Bronchial epithelial cell (primary cell): ENCODE data around the gene TWIST2. TPM values are rescaled to one million over a fixed set of nuclear protein-coding genes. Genes with fewer than 3 reads are reported as not detected.

ENCODE experiments used
- DNase-seq: peaks from one replicate; pipeline ENCODE4 v3.0.0-alpha.2; 2010; ENCODE audit warnings: low read depth
- FAIRE-seq: peaks from 2 replicates; lab custom pipeline; 2011; peaks lifted over from hg19 to GRCh38; lab: Jason Lieb, UNC
- H3K27me3 ChIP-seq: 2 replicates; pipeline ENCODE4 v1.5.1; 2011; ENCODE audit warnings: low read length; ENCODE audit not compliant: control insufficient read depth, insufficient read depth
- H3K36me3 ChIP-seq: 2 replicates; pipeline ENCODE4 v1.5.1; 2011; ENCODE audit warnings: low read length; ENCODE audit not compliant: control insufficient read depth, insufficient read depth
- H3K4me3 ChIP-seq: 2 replicates; pipeline ENCODE4 v1.5.1; 2011; ENCODE audit warnings: mild to moderate bottlenecking, low read depth, low read length, control low read depth
- CTCF ChIP-seq: IDR thresholded peaks from 2 replicates; pipeline ENCODE4 v1.5.1; 2011; ENCODE audit warnings: mild to moderate bottlenecking, moderate library complexity, low read length, control low read depth, inconsistent platforms; ENCODE audit not compliant: insufficient read depth, severe bottlenecking
- total RNA-seq: library from RNA; depleted of rRNA; stranded (reverse); fragments of >200 nt; gene quantifications from 2 replicates; pipeline ENCODE4 v1.2.1, GENCODE V29; 2014

Gene TWIST2
- total RNA-seq, 1 donor from 2014 or later: 7.4 TPM

- Histone ChIP-seq H3K36me3 (no peaks in the 10 kb centered on the region), H3K27me3 (no peaks in the 10 kb centered on the region), H3K4me3 (no peak overlapping the region)
- FAIRE-seq: no peak
- DNase-seq: no peak
- TF ChIP-seq CTCF: peak; percentile 18
Measured at GRCh38 chr2:238875101-238875470, 27.2 kb downstream of the TWIST2 start.

GRCh38 chr2:238875471-238876231, 27.8 kb downstream of the TWIST2 start:
- Histone ChIP-seq H3K36me3 (no peaks in the 10 kb centered on the region), H3K4me3 (no peak overlapping the region), H3K27me3 (no peaks in the 10 kb centered on the region)
- DNase-seq: no peak
- TF ChIP-seq CTCF: no peak
- FAIRE-seq: no peak

- no peak for FAIRE-seq
- Histone ChIP-seq H3K27me3 (no peaks in the 10 kb centered on the region), H3K4me3 (no peak overlapping the region), H3K36me3 (no peaks in the 10 kb centered on the region)
- no peak for DNase-seq
- TF ChIP-seq CTCF: no peak
Measured at GRCh38 chr2:238876232-238876630, 28.3 kb downstream of the TWIST2 start.

- FAIRE-seq (no peak), DNase-seq (no peak)
- Histone ChIP-seq H3K4me3 (no peak overlapping the region), H3K27me3 (no peaks in the 10 kb centered on the region), H3K36me3 (no peaks in the 10 kb centered on the region)
- TF ChIP-seq CTCF: no peak
Measured at GRCh38 chr2:238878051-238878735, 30.3 kb downstream of the TWIST2 start.

GRCh38 chr2:238879043-238879442, 31.2 kb downstream of the TWIST2 start:
- DNase-seq: no peak
- Histone ChIP-seq H3K27me3 (no peaks in the 10 kb centered on the region), H3K36me3 (no peaks in the 10 kb centered on the region), H3K4me3 (no peak overlapping the region)
- no peak for TF ChIP-seq CTCF
- FAIRE-seq: no peak
